H1 (cell line): ENCODE measurements around the gene OR2B2. TPM values are rescaled to one million over a fixed set of nuclear protein-coding genes. Genes with fewer than 3 reads are reported as not detected.

Source experiments
- ASH2L ChIP-seq: fragments of 200-600, 300-600 bp; sonication (generic); IDR thresholded peaks from one replicate; pipeline ENCODE4 v1.7.1; 2017; ENCODE audit warnings: low read length
- BACH1 ChIP-seq: IDR thresholded peaks from 2 replicates; pipeline ENCODE4 v1.6.1; 2012; ENCODE audit warnings: low read length, improper control_type of control experiment
- BRCA1 ChIP-seq: IDR thresholded peaks from 2 replicates; pipeline ENCODE4 v1.6.1; 2012; ENCODE audit warnings: low read depth, low read length, improper control_type of control experiment
- CBX8 ChIP-seq: fragments of 300-800, 300-1000 bp; sonication (generic); IDR thresholded peaks from 2 replicates; pipeline ENCODE4 v1.7.1; 2016; ENCODE audit warnings: low read depth, low read length, borderline replicate concordance
- EZH2 ChIP-seq: fragments of 200-600 bp; sonication (generic); IDR thresholded peaks from 2 replicates; pipeline ENCODE4 v1.7.1; 2012; ENCODE audit warnings: low read depth, mild to moderate bottlenecking, moderate library complexity, low read length, inconsistent platforms; ENCODE audit not compliant: severe bottlenecking
- GABPA ChIP-seq: IDR thresholded peaks from 2 replicates; pipeline ENCODE4 v1.6.1; 2011; ENCODE audit warnings: mild to moderate bottlenecking, low read length, moderate library complexity, borderline replicate concordance; ENCODE audit not compliant: insufficient read depth
- HDAC6 ChIP-seq: IDR thresholded peaks from one replicate; pipeline ENCODE4 v1.7.1; 2012; ENCODE audit warnings: low read depth, mild to moderate bottlenecking, inconsistent platforms, low read length, moderate library complexity
- KDM1A ChIP-seq: fragments of 200-600, 300-600 bp; sonication (generic); IDR thresholded peaks from 2 replicates; pipeline ENCODE4 v1.7.1; 2016; ENCODE audit warnings: mild to moderate bottlenecking, low read length, borderline replicate concordance
- KDM5A ChIP-seq: fragments of 200-600 bp; IDR thresholded peaks from 2 replicates; pipeline ENCODE4 v1.7.1; 2012; ENCODE audit warnings: mild to moderate bottlenecking, low read length, inconsistent platforms, mixed read lengths
- PHF8 ChIP-seq: fragments of 200-600 bp; sonication (generic); conservative IDR thresholded peaks from 2 replicates; pipeline ENCODE4 v1.7.1; 2012; ENCODE audit warnings: low read depth, mild to moderate bottlenecking, inconsistent platforms, low read length, moderate library complexity
- POLR2A ChIP-seq, 2 experiments: IDR thresholded peaks; 1 replicate in 1 of 2; 2 replicates in 1 of 2; pipeline ENCODE4 v1.6.1; 2011; ENCODE audit warnings: low read depth in 2 of 2, low read length in 2 of 2, mild to moderate bottlenecking in 2 of 2; ENCODE audit errors: control extremely low read depth in 1 of 2
- POLR2AphosphoS5 ChIP-seq: IDR thresholded peaks from 2 replicates; pipeline ENCODE4 v1.6.1; 2011; ENCODE audit warnings: low read depth, low read length
- POU5F1 ChIP-seq: IDR thresholded peaks from 2 replicates; pipeline ENCODE4 v1.6.1; 2011; ENCODE audit warnings: low read depth, mild to moderate bottlenecking, low read length, moderate library complexity
- RAD21 ChIP-seq, 2 experiments: IDR thresholded peaks in 1 of 2; conservative IDR thresholded peaks in 1 of 2; 2 replicates each; pipeline ENCODE4 v1.6.1; 2011; ENCODE audit warnings: low read depth in 2 of 2, low read length in 2 of 2, improper control_type of control experiment in 1 of 2, inconsistent platforms in 1 of 2, mild to moderate bottlenecking in 1 of 2, moderate library complexity in 1 of 2
- RFX5 ChIP-seq: IDR thresholded peaks from 2 replicates; pipeline ENCODE4 v1.6.1; 2011; ENCODE audit warnings: low read depth, low read length, improper control_type of control experiment, borderline replicate concordance
- RNF2 ChIP-seq: fragments of 200-900, 300-1000 bp; sonication (generic); IDR thresholded peaks from 2 replicates; pipeline ENCODE4 v1.7.1; 2016; ENCODE audit warnings: borderline replicate concordance, low read depth, mild to moderate bottlenecking, antibody characterized with exemption, low read length; ENCODE audit not compliant: poor library complexity, severe bottlenecking; ENCODE audit errors: missing control alignments
- SAP30 ChIP-seq: fragments of 300-600 bp; sonication (generic); IDR thresholded peaks from 2 replicates; pipeline ENCODE4 v1.7.1; 2012; ENCODE audit warnings: low read length, moderate library complexity, mild to moderate bottlenecking, inconsistent platforms; ENCODE audit not compliant: insufficient read depth, insufficient replicate concordance
- SIRT6 ChIP-seq: IDR thresholded peaks from one replicate; pipeline ENCODE4 v1.7.1; 2012; ENCODE audit warnings: low read length, inconsistent platforms
- SIX5 ChIP-seq: IDR thresholded peaks from 2 replicates; pipeline ENCODE4 v1.6.1; 2011; ENCODE audit warnings: mild to moderate bottlenecking, low read depth, low read length
- SP1 ChIP-seq: IDR thresholded peaks from 2 replicates; pipeline ENCODE4 v1.6.1; 2011; ENCODE audit warnings: low read depth, low read length
- TAF1 ChIP-seq: IDR thresholded peaks from 2 replicates; pipeline ENCODE4 v1.6.1; 2011; ENCODE audit warnings: mild to moderate bottlenecking, low read depth, low read length
- ZNF274 ChIP-seq: IDR thresholded peaks from 2 replicates; pipeline ENCODE4 v1.7.0; 2012; ENCODE audit warnings: low read length, borderline replicate concordance; ENCODE audit errors: extremely low read depth
- polyA plus RNA-seq, 7 experiments: library from polyadenylated mRNA; depleted of rRNA in 3 of 7; stranded (reverse) in 5 of 7; unstranded in 2 of 7; fragments of >200 nt in 5 of 7; fragments of 200-250 nt in 2 of 7; gene quantifications; 1 replicate in 5 of 7; 2 replicates in 1 of 7; 4 replicates in 1 of 7; pipeline versions ENCODE4 v1.2.1 to v1.2.3, GENCODE V29; 2011 to 2013; ENCODE audit warnings: missing spikeins in 2 of 7, mixed read lengths in 2 of 7
- total RNA-seq: library from RNA; stranded (reverse); fragmentation: NEBNext Ultra II Directional; extraction: Animal tissue kit (Norgen Biotek cat#: 25700); gene quantifications from 2 replicates; pipeline ENCODE4 v1.2.1, GENCODE V29; 2021
- TF ChIP-seq, protein P1 (sequence below): IDR thresholded peaks from 2 replicates; pipeline ENCODE4 v1.6.1; 2012; ENCODE audit warnings: low read length, inconsistent platforms
- TF ChIP-seq, protein P2 (sequence below): IDR thresholded peaks from 2 replicates; pipeline ENCODE4 v1.6.1; 2012; ENCODE audit warnings: inconsistent platforms

OR2B2 gene
- total and polyA plus RNA-seq, 2 of the 8 experiments (the other 6 are each of a cell fraction or from before 2014, with no cell fraction given) = not detected

DNA sequence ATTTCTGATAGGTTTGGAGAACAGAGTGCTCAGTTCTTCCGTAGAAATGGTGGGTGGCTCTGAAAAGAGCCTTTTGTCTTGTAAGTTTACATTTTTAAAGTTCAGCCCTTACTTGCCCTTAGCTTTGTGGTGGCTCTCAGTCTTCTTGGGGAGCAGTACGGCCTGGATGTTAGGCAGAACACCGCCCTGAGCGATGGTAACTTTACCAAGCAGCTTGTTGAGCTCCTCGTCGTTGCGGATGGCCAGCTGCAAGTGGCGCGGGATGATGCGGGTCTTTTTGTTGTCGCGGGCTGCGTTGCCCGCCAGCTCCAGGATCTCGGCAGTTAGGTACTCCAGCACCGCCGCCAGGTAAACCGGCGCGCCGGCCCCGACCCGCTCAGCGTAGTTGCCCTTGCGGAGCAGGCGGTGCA lies 19.5 kb downstream of the OR2B2 start (continued):
- TF ChIP-seq RNF2 = no peak
- no peak for TF ChIP-seq ASH2L
- peak; percentile 8 to 25; a peak in 2 of 3 replicates for TF ChIP-seq POLR2A (IDR thresholded peaks at IDR 0.05; ENCODE audit: control extremely low read depth in 1 of 2, low read depth in 2 of 2, low read length in 2 of 2)
- no peak for TF ChIP-seq SP1
- no peak for TF ChIP-seq TAF1
- no peak for TF ChIP-seq SIX5
- no peak for TF ChIP-seq KDM1A
- TF ChIP-seq, protein P1, sequence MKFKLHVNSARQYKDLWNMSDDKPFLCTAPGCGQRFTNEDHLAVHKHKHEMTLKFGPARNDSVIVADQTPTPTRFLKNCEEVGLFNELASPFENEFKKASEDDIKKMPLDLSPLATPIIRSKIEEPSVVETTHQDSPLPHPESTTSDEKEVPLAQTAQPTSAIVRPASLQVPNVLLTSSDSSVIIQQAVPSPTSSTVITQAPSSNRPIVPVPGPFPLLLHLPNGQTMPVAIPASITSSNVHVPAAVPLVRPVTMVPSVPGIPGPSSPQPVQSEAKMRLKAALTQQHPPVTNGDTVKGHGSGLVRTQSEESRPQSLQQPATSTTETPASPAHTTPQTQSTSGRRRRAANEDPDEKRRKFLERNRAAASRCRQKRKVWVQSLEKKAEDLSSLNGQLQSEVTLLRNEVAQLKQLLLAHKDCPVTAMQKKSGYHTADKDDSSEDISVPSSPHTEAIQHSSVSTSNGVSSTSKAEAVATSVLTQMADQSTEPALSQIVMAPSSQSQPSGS = no peak; the same call in 1 of the 2 replicates
- TF ChIP-seq, protein P2, sequence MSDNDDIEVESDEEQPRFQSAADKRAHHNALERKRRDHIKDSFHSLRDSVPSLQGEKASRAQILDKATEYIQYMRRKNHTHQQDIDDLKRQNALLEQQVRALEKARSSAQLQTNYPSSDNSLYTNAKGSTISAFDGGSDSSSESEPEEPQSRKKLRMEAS = no peak
- no peak; the same call in 1 of the 2 replicates for TF ChIP-seq PHF8
- no peak for TF ChIP-seq ZNF274
- no peak for TF ChIP-seq GABPA
- no peak for TF ChIP-seq EZH2
- TF ChIP-seq POU5F1 = no peak
- TF ChIP-seq BACH1 = no peak
- no peak for TF ChIP-seq RFX5
- TF ChIP-seq KDM5A = no peak
- TF ChIP-seq POLR2AphosphoS5 = no peak; the same call in none of the 2 replicates
- TF ChIP-seq BRCA1 = no peak
- TF ChIP-seq SIRT6 = peak; percentile 12
- no peak for TF ChIP-seq CBX8
- 0 out of 4 replicates have a peak, but pooled peaks of 1 of the 2 experiments have one; percentile 4 for TF ChIP-seq RAD21 (IDR thresholded peaks at IDR 0.05 in 1 of 2, conservative IDR thresholded peaks at IDR 0.05 in 1 of 2; ENCODE audit: low read depth in 2 of 2, low read length in 2 of 2)
- no peak for TF ChIP-seq HDAC6
- no peak for TF ChIP-seq SAP30
